NCI-H1417 treated with DMSO at 0.1 percent for 48 hours (cell line): ENCODE measurements around the gene MCM10.
"Not testable (repeated sequence)": the region's sequence is repeated elsewhere in the genome, so short reads cannot be mapped to it uniquely, and the experiment has no call there.

ENCODE experiments used
- DNase-seq: peaks from one replicate; lab custom pipeline; 2025; lab: John Stamatoyannopoulos, UW

MCM10 gene

DNA sequence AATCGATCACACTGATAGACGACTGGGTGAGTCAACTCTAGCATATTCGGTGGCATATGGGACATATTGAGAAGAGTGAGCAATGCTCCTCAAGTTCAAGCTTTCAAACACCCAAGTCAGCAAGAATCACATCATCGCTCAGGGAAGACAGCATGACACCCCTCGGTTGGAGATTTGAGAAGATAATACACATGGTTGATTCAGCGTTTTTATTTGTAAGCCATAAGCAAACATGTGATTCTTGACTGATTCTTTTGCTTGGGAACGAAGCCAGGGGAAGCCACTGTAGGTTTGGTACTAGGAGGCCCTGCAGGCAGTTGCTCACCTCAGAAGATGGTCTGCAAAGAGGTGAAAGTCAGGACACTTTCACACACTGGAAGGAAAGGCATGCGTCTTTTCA lies 60.2 kb downstream of the MCM10 start:
- DNase-seq, result no peak

DNA sequence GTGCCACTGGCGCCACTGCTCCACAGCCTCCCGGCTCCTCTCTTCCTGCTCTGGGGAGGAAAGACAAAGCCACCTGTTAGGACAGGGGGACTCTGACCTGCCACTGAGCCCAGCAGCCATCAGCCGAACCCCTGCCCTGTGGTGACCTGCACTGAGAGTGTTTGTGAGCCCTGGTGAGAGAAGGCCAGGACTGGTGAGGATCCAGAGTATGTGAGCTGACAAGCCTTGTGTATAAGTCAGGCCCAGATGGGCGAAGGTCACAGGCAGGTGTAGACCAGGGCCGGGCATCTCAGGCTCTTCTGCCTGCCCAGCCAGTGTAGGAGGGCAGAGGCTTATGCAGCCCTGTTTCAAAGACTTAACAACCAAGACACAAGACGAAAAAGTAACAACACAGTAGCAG lies 60.8 kb downstream of the MCM10 start:
- no peak for DNase-seq

DNA sequence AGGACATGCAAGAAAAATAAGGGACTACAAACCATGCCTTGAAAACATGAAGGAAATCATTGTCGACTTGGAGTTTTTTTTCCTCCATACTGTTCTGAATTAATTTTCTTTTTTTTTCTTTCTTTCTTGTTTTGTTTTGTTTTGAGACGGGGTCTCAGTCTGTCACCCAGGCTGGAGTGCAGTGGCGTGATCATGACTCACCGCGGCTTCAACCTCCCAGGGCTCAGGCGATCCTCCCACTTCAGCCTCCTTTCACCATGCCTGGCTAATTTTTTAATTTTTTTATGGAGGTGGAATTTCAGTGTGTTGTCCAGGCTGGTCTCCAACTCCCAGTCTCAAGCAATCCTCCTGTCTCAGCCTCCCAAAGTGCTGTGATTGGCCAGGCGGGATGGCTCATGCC lies 61.2 kb downstream of the MCM10 start:
- DNase-seq, result no peak

DNA sequence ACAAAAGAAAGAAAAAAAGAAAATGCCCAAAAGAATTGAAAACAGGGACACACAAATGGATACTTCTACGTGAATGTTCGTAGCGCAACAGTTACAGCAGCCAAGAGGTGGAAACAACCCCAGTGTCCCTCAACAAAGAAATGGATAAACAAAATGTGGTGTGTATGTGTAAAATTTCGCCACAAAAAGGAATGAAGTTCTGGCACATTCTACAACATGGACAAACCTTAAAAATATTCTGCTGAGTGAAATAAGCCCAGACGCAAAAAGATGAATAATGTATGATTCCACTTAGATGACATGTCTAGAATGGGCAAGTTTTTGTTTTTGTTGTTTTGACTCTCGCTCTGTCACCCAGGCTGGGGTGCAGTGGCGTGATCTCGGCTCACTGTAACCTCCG lies 61.9 kb downstream of the MCM10 start:
- no peak for DNase-seq

DNA sequence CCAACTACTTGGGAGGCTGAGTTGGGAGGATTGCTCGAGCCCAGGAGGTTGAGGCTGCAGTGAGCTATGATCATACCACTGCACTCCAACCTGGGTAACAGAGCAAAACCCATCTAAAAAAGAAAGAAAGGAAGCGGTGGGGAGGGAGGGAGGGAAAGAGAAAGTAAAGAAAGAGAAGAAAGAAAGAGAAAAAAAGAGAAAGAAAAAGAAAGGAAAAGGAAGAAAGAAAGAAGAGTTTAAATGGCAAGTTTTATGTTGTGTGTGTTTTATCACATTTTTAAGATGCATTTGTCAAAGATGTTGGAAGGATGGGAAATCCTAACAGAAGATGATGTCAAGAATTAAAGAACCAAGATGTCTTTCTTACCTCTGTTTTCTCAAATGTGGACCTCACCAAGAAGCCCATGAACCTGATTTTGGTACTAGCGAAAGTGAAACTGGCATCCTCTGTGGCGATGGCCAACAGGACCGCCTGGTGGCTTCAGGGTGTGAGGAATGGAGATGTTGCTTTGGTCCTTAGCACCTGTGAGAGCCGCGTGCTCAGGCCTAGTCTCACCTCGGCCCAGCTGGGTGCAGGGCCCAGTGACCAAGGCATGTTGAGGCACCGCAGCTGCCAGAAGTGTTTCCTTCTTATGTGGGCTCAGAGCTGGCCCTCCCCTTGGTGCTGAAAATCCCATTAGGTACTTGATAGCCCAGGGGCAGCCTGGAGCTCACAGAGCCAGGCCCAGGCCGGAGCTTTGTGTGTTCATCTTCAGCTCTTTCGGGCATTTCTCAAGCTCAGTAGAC lies 63.0 kb downstream of the MCM10 start:
- no peak for DNase-seq

DNA sequence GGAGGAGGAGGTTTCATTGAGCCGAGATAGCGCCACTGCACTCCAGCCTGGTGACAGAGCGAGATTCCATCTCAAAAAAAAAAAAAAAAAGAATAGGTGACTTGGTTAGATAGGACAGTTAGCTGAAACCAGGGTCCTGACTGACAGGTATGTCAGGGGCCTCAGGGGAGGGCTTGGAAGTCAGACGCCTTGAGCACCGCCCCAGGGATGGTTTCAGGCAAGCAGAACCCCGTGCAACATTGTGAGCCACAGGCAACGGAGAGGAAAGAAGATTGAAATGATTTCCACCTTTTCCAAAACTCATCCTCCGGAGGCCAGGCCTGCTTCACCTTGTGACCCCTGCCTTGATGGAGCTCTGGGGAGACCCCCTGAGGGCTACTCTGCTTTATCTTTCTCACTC lies 64.2 kb downstream of the MCM10 start:
- no peak for DNase-seq

DNA sequence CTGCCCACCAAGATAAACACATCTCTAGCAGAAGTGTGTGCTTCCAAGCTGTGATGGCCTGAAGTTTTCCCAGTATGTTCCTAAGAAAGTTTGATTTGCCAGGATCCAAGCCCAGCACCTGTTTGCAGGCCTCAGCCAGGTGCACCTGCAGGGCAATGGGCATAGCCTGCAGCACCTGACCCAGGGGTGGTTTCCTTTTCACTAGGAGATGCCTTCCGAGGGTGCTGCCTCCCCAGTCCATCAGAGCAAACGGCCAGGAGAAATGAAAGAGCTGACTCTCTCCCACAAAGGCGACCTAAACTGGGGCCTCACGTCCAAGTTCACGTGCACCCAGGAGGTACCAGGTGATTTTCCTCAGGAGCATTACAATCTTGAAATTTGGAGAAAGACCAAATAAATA lies 65.7 kb downstream of the MCM10 start:
- DNase-seq, result no peak

DNA sequence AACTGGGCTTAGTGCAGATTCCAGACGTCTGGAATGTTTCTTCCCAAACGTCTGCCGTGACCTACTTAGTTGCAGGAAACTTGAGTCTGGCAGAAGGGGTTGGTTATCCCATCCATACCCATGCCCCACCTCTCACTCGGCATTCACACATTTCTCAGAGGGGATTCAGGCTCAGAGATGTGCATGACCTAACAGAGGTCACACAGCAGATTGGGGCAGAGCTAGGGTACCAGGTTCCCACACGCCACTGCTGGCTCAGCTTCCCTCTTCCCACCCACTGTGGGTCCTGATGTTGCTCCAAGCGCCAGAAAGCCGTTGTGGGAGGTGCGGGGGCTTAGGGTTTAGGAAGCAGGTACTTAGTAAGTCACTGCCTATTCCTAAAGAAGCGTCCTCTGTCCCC lies 69.8 kb downstream of the MCM10 start:
- DNase-seq, result no peak

DNA sequence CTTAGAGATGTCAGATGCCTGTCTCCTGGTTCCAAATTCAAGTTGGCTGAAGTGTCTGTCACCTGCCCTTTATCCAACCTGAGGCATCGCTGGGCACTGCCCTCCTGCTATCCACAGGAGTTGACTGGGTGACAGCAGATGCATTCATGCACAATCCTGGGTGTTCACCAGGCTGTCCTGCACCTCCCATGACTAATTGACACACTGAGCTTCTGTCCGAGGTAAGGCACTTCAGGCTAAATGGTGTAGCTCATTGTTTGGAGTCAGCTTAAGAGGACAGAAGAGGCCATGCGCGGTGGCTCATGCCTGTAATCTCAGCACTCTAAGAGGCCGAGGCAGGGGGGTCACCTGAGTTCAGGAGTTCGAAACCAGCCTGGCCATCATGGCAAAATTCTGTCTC lies 70.5 kb downstream of the MCM10 start:
- no peak for DNase-seq

DNA sequence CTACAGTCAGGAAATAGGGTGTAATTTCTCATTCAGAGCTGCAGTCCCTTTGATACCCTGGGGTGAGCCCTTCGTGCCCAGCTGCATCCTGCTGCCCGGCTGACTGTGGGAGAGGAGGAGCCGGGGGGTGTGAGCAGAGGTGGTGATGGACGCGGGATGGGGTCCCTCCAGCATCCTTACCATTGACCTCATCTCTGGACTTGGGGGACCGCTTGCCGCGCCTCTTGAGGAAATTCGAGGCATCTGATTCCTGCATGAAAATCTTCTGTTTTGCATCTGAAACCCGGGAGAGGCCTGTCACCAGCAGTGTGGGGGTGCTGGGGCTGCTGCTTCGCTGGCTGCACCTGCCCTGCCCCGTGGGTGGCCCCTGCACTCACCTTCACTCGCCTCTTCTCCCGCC lies 72.0 kb downstream of the MCM10 start:
- no peak for DNase-seq

DNA sequence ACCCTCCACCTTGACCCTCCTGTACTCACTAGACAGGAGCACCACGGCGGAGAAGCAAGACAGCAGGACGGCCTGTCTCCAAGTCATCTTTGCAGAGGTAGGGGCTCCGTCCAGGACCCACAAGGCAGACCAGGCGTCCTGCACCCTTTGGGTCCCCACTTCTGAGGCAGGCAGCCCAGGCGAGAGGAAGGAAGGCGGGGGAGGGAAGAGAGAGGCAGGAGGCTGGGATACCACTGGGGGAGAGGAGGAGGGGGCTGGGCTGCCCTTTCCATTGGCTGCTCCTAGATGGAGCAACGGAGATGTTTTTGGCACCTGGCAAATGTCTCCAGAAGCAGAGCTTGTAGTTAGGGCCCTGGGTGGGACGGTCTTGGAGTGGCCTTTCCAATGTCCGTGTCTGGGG lies 72.8 kb downstream of the MCM10 start, which contains the start of gene UCMA:
UCMA (minus strand) TSS at position 203 of the 400 bp plus-strand sequence; CDS start at position 87, 116 bp downstream.
- DNase-seq, result no peak

DNA sequence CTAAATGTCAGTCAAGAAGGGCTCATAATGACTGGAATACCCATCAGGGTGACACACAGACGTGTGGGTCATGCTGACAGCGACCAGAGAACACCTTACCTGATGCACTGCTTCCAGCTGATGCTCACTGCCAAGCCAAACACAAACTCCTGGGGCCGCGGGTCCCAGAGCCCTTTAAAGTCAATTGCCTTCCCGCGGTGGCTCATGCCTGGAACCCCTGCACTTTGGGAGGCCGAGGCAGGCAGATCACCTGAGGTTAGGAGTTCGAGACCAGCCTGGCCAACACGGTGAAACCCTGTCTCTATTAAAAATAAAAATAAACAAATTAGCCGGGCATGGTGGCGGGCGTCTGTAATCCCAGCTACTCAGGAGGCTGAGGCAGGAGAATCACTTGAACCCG lies 73.4 kb downstream of the MCM10 start:
- not testable (repeated sequence) for DNase-seq

DNA sequence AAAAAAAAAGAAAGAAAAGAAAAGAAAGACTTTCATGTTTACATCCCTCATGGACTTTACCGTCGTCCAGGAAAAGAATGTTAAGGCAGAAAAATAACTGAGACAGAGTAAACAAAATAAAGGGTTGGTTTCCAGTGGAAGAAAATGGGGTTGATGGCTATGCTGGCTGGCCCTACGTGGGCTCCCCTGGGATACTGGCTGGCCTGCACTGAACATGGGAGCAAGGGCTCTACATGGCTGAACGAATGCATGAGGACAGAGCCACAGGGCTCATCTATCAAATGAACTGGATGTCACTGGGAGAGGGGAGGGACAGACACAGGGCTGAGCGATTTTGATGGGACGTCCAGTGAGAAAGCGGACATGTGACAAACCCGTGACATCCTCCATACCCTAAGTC lies 75.3 kb downstream of the MCM10 start:
- no peak for DNase-seq

DNA sequence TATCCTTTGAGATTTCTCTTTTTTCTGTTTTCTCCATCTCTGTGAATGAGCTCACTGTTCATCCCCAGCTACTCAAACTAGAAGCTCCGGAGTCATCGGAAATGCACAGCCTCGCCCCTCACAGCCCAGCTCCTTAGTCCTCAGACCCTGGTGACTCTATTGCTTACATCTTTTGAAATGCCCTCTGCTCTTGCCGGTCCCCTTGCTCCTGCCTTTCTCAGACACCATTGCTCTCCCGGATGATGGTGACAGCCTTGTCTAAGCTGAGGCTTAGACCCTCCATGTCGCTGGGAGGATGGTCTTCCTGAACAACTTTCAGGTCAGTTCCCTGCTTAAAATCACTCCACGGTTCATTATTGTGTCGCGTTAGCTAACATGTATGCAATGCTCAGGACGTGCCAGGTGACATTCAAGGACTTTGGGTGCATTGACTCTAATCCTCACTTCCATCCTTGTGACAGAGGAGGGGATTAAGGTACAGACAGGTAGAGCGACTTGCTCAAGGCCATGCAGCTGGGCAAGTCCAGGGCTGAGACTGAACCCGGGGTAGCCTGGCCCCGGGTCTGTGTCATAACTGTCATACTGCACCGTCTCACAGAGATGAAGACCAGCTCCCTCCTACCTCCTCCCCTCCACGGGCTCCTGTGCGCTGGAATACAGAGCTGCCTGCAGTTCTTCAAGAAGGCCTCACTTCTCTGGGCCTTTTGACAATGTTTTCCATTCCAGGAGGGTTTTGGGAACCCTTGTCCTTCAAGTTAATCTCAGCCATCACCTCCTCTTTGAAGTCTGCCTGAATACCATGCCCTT lies 77.1 kb downstream of the MCM10 start:
- no peak for DNase-seq

DNA sequence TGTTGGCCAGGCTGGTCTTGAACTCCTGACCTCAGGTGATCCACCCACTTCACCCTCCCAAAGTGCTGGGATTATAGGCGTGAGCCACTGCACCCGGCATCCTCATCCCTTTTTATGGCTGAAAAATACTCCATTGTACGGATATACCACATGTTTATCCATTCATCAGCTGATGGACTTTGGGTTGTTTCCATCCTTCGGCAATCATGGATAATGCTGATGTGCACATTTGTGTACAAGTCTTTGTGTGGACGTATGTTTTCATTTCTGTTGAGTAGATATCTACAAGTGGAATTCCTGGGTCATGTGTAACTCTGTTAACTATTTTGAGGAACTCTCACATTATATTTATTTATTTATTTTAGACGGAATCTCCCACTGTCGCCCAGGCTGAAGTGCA lies 78.6 kb downstream of the MCM10 start:
- no peak for DNase-seq

DNA sequence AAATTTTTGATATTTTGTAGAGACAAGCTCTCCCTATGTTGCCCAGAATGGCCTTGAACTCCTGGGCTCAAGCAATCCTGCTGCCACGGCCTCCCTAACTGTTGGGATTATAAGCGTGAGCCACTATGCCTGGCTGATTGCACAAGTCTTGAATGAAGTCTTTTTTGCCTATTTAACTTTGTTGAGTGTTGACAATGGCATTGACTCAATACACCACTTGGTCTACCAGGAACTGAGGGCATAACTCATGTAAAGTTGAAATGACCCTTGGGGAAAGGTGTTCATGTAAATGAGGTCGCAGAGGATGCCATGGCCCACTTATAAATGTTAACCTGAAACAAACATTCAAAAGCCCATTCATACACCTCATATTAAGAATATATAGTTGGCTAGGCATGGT lies 80.3 kb downstream of the MCM10 start:
- DNase-seq, result no peak

DNA sequence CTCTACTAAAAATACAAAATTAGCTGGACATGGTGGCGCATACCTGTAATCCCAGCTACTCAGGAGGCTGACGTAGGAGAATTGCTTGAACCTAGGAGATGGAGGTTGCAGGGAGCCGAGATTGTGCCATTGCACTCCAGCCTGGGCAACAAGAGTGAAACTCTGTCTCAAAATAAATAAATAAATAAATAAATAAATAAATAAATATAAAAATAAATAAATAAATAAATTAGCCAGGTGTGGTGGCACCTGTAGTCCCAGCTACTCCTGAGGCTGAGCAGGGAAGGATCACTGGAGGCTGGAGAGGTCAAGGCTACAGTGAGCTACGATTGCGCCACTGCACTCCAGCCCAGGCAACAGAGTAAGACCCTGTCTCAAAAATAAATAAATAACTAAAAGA lies 80.9 kb downstream of the MCM10 start:
- DNase-seq, result not testable (repeated sequence)

DNA sequence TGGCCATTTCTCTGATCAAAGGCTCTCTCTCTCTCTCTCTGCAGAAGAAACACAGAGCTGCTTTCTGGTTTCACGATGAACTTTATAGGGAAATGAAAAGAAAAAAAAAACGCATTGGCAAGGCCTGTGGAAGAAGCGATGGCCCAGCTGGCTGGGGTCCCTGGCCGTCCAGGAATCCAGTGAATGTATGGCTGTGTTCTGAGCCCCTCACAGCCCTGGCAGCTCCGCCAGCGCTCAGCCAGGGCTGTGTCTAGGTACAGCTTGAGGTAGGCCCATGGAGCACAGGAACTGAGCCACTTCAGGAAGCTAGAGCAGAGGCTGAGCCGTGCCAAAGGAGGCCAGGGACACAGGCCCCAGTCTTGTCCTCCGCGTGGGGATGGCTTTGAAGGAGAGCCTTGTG lies 85.9 kb downstream of the MCM10 start:
- DNase-seq, result no peak

DNA sequence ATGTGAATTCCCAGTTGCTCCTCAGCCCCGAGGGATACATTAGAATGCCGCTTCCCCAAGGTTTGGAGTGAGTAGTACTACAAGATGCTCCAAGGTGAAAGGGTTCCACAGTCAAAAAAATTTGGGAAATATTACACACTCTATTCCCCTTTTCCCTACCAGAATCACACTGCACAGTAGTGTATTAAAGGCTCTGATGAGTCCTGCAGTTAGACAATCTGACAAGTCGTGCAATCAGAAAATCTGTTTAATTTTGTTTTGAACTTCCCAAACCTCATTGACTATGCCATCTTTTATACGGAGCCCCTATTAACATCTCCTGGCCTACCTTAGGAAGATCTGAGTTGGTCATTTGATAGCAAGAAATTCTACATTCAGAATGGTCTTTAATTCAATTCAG lies 86.4 kb downstream of the MCM10 start:
- no peak for DNase-seq

DNA sequence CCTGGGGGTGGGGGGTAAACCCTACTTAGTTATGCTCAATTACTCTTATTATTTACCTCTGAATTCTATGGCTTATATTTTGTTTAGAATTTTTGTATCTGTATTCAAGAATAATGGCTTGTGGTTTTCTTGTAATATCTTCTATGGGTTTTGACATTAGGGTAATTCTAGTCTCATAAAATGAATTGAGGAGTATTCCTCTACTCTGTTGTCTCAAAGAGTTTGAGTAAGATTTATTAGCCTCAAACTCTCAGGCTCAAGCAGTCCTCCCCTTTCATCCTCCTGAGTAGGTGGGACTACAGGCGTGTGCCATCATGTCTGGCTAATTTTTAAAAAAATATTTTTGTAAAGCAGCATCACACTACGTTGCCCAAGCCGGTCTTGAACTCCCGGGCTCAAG lies 92.4 kb downstream of the MCM10 start:
- DNase-seq, result no peak

DNA sequence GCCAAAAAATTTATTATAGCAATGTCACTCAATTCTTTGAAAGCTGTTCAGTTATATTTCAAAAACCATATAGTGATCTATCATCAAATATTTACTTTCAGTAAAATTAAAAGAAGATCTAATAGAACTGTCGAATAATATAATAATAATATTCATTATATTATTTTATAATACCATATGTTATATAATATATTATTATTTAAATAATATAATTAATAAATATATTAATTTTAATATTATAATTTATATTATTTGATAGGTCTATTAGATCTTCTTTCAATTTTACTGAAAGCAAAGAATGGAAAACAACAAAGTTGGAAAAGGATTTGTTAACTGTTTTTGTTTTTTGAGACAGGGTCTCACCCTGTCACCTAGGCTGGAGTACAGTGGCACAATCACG lies 95.3 kb downstream of the MCM10 start:
- no peak for DNase-seq

DNA sequence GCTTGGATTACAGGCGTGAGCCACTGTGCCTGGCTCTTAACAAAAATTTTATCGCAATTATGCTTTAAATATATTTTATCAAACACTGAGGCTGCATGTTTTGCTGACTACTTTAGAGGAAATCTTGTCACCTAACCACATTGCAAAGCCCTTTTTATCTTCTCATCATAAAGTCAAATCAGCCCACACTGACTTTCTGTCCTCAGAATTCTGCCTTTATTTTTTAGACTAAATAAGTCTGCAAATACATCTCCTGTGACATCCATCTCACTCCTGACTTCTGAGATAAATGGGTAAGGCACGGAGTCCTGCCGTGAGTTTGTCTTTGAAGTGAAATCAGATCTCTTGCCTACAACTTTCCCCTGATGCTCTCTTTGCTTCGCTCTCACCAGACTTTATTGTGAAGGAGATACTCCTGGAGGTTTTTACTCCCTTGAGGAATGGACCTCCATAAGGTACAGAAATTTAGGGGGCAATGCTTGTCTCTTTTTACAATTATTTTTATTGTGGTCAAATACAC lies 96.3 kb downstream of the MCM10 start:
- no peak for DNase-seq
